Hepatocyte (in vitro differentiated cells): ENCODE data around the gene PLGLB2.
"Not testable (repeated sequence)": the region's sequence is repeated elsewhere in the genome, so short reads cannot be mapped to it uniquely, and the experiment has no call there.

Experiments
- EZH2 ChIP-seq: fragments of 200-600 bp; sonication (generic); IDR thresholded peaks from 2 replicates; pipeline ENCODE4 v1.6.1; 2016; ENCODE audit warnings: antibody characterized with exemption, mild to moderate bottlenecking, borderline replicate concordance
- TF ChIP-seq, protein P1 (sequence below): fragments of 200-600 bp; sonication (generic); IDR thresholded peaks from 2 replicates; pipeline ENCODE4 v1.5.1; 2016; ENCODE audit warnings: antibody characterized with exemption, mild to moderate bottlenecking; ENCODE audit not compliant: poor library complexity

DNA sequence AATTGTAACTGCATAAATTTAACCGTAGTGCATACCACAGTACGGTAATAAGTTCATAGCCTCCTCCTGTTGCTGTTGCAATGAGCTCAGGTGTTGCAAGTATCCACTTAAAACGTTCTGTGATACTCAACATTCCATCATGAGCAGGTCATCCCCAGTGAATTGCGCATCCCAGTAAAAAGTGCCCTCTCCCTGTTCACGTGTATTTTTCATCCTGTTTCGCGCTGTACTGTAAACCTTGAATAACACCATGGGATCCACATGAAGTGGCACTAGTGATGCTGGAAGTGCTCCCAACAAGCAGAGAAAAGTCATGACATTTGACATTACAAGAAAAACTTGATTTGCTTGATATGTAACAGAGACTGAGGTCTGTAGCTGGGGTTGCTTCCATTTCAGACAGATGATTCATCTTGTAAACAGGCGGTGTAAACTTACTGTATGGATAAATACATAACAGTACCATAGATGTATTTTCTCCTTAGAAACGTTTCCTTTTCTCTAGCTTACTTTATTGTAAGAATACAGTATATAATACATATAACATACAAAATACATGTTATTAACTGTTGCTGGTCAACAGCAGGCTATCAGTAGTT is 2.4 kb upstream of the PLGLB2 start:
- TF ChIP-seq, protein P1, sequence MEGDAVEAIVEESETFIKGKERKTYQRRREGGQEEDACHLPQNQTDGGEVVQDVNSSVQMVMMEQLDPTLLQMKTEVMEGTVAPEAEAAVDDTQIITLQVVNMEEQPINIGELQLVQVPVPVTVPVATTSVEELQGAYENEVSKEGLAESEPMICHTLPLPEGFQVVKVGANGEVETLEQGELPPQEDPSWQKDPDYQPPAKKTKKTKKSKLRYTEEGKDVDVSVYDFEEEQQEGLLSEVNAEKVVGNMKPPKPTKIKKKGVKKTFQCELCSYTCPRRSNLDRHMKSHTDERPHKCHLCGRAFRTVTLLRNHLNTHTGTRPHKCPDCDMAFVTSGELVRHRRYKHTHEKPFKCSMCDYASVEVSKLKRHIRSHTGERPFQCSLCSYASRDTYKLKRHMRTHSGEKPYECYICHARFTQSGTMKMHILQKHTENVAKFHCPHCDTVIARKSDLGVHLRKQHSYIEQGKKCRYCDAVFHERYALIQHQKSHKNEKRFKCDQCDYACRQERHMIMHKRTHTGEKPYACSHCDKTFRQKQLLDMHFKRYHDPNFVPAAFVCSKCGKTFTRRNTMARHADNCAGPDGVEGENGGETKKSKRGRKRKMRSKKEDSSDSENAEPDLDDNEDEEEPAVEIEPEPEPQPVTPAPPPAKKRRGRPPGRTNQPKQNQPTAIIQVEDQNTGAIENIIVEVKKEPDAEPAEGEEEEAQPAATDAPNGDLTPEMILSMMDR: not testable (repeated sequence)
- not testable (repeated sequence) for TF ChIP-seq EZH2
